Stimulated activated CD8-positive, alpha-beta memory T cell treated with anti-CD3 and anti-CD28 coated beads, Interleukin-4, amount 100 ng/mL, for 48 hours (primary cell): ENCODE results near the gene PPP2R5A.

Source experiments
- DNase-seq: peaks from one replicate; pipeline ENCODE4 v3.0.0-alpha.2; 2020

Gene PPP2R5A

DNA sequence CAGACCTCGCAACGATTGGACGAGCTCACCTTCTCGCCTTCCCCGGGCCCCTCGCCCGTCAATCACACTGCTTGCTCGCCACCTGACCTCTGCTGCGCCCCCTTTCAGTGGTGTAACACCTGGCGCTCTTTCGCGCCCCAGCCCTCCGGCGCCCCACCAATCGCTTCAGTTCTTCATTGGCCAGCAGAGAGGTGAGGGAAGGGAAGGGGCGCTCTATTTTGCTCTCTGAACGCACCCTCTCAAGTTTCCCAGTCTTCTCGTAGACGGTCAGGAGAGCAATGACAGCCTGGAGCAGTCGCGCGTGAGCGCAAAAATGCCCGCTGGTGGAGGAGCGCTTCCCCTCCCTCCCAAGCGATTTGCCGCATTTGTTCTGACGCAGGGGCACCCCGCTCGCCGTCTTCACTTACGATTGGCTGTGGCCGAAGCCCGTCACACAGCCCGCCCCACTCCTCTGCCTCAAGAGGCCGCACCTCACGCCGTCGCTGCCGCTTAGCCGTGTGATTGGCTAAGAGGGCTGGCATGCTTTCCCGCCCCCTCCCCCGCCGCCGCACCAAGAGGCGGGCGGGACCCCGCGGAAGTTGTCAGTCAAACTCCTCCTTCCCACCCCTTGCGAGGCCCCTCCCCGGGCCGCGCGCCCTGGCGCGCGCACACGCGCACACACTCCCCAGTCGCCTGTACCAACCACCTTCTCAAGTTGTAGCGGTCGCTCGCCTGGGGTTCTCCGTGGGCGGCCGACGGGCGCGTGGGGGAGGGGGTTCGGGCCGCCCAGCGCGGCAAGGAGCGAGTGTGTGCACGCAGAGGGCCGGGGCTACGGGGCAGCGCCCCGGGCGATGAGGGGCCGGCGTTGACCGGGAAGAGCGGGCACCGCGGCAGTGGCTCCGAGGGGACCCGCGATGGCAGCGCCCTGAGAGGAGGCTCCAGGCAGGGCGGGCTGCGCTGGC is at the start of gene PPP2R5A:
Gene PPP2R5A (plus strand): TSS at position 667 of the 941 bp plus-strand sequence. CDS start 701 bp downstream, outside the sequence.
- peak; percentile 97 for DNase-seq

DNA sequence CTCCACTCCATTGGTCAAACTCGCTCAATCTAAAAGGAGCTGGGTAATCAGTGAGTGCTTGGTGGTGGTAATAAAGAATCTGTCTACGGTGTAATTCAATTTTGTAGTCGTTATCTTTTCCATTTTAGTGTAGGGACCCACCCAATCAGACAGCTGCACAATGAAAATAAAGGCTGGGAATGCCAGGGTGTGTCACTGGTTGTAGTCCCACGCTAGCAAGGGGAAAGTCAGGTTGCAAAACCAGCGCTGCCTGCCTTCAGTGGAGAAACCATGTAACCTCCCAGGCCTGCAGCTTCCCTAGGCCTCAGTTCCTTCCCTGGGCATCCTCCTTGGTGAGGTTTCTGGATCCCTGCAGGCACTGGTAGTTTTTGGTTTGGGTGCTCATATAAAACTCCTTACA is 49.4 kb upstream of the PPP2R5A start:
- DNase-seq, result no peak

DNA sequence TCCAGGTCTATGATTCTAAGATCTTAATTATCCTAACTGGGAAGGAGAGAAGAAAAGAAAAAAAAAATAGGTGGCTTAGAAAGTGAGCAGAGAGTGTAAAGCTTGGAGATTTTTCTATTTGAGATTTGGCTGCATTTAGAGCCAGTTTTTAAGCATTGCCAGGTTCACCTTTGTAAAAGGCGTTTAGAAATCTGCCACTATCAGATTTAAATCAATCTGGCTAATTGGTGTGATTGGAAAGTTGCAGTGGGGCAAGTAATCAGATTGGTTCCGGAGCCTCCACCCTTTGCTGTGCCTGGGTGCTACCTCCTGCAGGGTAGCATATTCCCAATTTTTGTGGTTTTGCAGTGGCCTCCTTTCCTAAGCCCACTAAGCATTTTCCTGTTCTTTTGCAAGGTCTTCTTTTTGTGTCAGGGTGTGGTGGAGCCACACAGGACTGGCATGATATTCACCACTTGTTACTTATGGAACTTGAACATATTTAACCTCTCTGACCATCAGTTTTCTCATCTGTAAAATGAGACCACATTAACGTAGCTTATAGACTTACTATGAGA is 48.5 kb upstream of the PPP2R5A start:
- DNase-seq, result no peak

DNA sequence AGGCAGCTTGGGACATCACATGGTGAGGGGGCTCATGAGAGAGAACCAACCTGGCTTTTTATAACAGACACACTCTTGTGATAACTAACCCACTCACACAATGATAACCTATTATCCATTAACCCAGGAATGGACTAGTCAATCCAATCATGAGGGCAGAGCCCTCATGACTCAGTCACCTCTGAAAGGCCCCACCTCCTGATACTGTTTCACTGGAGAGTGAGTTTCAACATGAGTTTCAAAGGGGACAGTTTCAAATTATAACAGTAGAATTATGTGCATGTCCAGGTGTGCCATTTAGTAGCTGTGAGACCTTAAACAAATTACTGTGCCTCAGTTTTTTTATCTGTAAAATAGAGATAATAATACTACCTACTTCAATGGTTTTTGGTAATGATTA is 47.6 kb upstream of the PPP2R5A start:
- DNase-seq, result no peak

DNA sequence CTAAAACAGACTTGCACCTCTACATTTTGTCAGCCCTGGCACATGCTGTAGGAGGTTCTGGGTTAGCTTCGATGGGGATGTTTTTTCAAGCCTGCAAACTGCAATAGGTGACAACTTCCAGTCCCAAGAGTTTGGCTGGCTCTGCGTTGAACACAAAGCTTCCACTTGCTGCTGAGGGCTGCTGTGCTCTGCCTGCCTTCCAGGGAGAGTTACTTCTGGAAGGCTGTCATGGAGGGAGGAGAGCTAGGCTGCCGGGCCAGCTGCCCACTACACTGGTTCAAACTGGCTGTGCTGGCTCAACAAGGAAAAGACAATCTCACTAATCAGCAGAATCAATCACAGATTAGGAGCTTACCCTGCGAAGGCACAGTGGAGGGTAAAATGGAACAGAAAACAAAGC is 46.7 kb upstream of the PPP2R5A start:
- DNase-seq, result no peak

DNA sequence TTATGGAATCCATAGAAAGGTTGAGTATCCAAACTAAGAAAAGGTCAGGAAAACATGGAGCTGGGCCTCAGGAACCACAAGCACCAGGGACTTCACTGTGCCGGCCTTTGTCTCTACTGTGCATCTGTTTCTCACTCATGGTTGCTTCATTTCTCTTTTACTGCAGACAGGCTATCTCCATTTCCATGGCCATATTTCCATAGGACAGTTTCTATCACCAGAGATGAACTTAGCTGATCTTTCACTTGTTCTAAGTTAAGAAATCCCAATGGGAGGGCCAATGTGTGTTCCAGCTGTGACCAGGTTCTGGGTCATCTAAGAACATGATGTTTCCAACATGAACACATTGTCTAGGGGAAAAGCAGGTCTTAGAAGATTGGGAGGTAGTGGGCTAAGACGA is 43.7 kb upstream of the PPP2R5A start:
- DNase-seq, result no peak

DNA sequence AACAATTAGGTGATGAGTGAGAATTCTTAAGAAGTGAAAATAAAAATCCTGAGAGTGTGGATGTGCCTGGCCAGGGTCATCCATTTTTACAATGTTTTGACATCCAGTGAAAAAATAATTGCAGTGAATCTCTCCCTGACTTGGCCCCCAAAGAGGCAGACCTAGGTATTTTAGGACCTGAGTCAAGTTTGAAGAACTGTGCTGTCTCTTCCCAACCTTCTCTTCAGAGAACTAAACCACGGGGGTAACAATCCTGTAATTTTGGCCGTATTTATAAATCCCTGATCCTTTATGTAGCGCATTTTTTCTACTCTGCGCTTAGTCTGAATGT is 43.3 kb upstream of the PPP2R5A start:
- no peak for DNase-seq

DNA sequence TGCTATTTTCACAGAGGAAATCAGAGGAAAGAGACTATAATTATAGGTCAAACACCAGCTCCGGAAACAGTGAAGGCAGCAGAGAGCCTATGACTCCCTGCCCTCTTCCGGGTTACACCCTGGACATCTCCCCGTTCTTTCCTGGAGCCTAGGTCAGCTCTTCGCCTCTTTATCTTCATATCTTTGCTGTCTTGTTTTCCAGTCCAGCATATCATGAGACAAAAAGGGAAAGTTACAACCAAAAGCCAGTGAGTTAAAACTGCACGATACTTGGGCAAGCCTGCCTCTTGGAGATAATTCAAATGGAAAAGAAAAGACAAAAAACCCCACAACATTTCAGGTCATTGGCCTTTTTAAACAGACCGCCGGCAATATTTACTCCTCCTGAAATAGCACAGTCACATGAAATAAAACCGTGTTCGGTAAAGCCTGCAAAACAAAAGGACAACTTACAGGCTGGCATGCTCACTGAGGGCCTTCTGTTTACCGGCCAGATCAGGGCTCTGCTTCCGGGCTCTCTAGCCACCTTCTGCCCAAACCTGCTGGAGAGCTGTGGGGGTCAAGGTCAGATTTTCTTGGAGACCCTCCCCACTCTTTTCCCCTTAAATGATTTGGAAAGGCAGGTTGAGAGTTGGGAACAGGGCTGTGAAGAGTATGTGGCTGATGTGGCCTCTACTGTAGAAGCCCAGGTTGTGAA is 42.8 kb upstream of the PPP2R5A start:
- DNase-seq, result no peak

DNA sequence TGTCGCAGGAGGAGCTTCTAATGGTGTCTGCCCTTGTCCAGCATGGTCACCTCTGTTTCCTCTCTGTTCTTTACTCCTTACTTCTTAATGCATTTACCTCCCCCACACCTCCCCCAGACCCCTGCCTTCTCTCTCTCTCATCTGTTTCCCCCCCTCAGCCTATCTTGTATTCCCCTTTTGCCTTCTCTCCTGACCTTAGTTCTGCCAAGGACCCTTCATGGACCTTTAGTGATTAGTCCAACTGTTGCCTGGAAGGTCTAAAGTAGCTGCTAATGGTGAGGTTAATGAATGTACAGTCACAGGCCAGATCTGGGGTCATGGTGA is 42.3 kb upstream of the PPP2R5A start:
- DNase-seq, result no peak

DNA sequence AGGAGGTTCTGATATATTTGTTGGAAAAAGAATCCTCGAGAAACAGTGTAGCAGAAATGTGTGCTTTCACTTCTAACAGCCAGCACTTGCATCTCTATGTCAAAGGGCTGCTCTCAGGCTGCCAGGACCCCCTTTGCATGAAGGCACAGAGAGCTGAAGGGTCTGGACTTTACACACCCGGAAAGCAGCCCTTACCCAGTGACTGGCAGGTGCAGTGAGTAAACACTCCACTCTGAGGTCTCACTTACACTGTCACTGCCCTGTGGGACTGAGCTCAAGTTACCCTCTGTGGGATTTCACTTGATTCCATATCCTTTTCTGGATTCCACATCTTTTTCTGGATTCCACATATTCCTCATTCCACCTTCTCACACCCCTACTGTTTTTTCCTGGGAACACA is 40.8 kb upstream of the PPP2R5A start:
- DNase-seq, result no peak

DNA sequence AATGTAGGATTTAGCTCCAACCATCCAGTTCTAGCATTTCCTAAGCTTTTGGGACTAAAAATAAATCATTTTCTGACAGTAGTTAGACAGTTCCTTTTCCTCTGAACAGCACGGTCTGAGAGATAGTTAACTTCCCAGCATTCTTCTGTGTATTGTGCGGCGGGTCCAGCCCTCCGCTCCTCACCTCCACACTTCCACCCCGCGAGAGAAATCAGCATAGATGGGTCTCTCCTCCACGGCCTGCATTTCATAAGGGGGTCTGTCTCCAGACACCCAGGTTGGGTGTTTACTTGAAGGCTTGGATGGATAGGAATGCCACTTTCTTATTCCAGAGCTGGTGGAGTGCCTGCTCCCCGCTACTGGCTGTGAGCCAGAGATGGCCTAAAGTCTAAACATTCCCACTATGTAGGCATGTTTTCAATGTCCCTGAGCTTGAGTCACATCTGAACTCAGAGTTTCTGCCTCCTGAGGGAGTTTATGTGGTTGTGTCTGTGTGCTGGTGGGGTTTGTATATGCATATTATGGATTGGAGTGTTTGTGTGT is 38.0 kb upstream of the PPP2R5A start:
- DNase-seq, result no peak

DNA sequence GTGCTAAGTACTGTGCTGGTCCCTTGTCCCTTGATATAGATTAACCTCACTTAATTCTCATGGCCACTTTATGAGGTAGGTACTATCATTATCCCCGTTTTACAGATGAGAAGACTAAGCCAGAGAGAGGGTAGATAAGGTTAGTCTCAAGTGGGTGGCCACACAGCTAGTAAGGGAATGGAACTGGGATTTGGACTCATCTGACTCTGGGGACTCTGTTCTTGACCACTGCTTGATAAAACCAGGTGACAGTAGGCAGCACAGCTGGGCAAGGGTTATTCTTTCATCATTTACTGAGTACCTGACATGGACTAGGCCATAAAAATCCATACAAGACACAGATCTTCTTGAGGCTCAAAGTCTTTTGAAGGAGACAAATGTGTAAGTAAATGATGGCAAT is 37.2 kb upstream of the PPP2R5A start:
- no peak for DNase-seq

DNA sequence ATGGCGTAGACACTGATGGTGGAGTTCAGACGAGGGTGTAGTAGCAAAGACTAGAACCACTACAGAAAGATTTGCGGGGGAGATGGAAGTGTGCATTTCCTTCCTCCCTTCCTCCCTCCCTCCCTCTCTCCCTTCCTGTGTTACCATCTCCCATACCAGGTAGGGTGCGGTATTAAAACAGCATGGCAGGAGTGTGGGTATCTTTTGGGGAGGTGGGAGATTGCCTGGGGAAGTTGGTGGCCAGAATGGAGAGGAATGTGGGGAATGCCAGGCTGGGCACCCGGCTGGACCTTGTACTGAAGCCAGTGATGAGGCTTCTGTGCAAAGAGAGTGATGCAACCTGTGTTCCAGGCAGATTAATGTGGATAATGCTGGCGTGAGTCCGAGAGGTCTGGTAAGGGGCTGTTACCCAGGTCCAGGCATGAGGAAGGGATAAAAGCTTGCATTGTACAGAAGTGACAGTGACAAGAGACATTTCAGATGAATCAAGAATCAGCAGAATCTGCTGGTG is 30.3 kb upstream of the PPP2R5A start:
- no peak for DNase-seq

DNA sequence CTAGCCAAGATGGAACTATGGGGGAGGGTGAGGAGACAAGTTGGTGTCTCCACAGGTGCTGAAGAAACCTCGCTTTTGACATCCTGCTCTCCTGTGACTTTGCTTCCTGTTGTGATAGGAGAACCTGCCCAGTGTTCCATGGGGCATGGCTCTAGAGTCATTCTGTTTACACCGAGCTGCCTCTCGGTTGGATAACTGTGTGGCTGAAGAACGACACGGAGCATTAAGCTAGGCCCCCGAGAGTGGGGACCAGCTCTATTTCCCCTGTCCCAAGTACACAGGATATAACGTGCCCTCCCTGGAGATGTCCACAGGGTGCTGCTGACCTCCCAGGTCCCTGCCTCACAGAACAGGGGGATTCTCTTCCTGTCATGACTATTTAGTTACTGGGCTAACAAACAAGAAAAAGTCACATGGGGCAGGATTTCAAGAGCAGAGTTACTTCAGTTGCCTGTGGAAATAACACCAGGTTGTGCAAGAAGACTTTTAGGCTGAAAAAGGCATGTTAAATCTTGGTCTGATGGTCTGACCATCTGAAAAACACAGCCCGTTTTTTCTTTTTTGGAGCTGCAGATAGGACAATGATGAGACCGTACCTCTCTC is 29.4 kb upstream of the PPP2R5A start:
- no peak for DNase-seq

DNA sequence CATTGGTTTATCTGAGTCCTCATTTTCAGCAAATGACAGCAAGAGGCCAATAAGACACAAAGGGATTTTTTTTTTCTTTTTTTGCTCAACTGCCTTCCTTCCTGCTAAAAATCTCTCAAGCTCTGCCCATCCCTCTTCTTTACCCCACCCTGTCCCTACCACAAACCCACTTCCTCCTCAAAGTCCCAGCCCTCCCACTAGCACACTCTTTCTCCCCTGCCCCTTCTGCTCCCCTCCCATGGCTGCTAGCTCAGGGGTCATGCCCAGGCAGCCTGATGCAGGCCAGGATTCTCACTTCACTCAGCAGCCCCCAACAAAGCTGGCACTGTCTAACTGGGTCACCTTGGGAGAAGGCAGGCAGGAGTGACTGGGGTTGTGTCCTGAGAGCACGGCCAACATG is 28.8 kb upstream of the PPP2R5A start:
- peak; percentile 30 for DNase-seq

DNA sequence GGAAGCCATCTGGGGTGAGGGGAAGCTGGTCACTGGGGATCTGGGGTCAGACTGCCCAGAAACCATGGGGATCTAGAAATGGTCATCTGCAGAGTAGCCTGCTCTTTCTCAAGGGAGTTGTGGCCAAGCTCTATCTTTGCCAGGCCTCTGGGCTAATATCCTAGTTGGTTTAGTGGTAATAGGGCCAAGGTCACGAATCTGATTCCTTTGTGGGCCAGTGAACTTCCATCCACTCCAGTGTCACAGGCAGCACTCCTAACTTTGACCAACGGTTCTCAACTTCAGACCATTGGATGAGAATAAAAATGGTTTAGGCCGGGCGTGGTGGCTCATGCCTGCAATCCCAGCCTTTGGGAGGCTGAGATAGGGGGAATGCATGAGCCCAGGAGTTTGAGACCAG is 28.1 kb upstream of the PPP2R5A start:
- DNase-seq, result no peak

DNA sequence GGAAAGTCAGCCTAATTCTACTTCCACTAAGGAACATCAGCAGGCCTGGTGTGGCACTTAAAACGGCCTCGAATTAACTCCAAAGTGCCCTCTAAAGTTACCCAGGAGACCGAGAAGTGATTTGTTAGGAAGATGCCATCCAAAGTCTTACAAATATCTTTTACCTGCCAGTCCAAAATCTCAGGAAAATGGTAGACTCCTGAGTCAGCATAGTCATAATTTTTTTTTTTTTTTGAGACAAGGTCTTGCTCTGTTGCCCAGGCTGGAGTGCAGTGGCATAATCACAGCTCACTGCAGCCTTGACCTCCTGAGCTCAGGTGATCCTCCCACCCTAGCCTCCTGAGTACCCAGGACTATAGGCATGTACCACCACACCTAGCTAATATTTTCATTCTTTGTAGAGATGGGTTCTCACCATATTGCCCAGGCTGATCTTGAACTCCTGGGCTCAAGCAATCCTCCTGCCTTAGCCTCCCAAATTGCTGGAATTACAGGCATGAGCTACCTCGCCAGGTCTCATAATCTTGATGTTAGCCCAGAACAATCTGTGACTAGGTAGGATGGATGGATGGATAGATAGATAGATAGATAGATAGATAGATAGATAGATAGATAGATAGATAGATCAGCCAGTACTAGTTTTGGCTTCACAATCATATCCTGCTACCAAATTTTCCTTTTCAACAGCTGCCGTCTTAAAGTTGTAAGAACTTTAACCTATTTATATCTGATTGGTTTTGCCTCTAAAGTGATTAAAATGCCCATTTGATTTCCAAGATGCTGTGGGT is 25.3 kb upstream of the PPP2R5A start:
- no peak for DNase-seq

DNA sequence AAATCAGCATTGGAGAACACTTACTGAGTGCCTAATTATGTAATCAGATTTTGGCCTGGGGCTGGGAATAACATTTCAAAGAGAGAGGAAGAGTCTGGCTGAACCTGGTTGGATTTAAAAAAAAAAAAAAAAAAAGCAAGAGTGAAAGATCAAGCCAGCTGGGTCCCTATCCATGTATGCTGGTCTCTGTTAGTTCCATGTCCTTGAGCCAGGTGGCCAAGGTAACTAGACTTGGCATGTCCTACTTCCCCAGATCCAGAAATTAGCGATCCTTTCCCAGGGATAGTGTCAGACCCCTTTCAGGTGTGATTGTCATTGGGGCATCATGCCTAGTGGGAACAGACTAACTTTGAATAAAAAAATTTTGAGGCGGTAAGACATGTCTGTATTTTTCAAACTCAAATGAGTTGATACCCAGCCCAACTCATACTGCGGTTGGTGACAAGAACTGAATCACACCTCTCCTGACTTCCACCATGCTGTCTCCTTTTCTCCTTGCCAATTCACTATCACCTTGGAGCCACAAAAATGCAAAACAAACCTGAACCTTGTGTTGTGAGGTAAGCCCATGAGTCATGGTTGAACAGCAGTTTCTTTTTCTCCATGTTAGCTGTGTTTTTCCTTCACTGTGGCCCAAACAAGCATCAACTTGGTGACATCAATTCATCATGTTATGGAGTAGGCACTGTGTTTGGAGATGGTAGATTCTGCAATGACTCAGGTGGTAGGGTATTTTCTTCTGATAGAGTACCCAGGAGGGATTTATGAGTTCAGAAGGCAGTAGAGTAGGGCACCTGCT is 24.5 kb upstream of the PPP2R5A start:
- DNase-seq, result no peak

DNA sequence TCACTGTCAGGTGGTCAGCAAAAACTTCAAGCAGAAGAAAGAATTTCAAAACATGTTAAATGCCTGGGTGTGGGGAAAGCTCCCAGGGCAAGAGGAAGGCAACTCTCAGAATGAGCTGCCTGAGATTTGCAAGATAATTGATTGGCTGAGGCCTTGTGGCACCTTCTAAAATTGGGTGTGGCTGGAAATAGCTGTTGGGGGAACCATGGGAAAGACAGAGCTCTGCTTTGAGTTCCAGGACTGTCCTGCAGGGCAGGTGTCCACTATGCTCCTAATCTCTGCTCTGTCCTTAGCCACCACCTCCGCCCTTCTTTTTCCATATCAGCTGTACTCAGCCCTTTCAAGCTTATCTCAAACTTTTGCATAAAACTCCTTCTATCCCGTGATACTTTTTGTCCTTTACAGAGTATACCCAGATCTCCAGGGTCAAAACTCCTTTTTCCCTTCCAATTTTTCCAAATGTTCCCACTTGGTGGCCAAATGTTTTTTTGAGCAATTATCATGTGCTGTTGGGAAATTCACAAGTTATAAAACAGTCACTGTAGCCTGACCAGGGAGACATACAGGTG is 23.8 kb upstream of the PPP2R5A start:
- DNase-seq, result no peak

DNA sequence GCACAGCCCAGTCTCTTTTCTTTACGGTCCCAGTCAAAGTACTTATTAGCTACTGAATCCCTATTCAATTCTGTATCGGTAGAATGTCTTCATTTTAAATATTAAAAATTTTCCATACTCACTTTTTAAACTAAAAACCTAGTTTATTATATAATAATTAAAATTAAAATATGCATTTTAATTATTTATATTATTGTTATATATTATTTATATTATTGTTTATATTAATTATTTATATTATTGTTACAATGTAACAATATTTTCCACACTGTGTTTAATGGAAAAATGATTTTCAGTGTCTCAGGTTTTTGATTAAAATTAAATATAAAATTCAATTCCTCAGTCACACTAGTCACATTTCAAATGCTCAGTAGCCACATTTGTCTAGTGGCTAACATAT is 18.2 kb upstream of the PPP2R5A start:
- DNase-seq, result no peak

DNA sequence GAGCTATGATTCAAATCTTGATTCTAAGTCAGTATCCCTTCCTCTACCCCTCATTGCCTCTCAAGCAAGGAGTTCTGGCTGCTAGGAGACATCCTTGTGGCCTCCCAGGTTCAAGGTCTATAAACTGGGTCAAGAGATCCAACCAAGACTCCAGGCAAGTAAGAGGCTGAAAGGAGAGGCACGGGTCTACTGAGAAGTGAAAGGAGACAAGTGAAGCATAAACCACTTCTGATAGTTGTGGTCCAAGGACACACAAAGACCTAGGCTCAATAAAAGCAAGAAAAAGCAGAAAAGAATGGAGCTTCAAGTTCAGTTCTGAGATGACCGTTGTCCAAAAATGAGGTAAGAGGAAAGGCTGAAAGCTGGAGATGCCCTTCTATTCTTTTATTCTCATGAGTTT is 17.8 kb upstream of the PPP2R5A start:
- no peak for DNase-seq
